Neutrophil (primary cell): ENCODE measurements around the gene SUB1.

Experiments used
- H3K27ac ChIP-seq: fragments of 200-600 bp; sonication (generic); 2 replicates; pipeline ENCODE4 v1.5.1; 2016; ENCODE audit warnings: mild to moderate bottlenecking, moderate library complexity
- H3K27me3 ChIP-seq: fragments of 200-600 bp; sonication (generic); 2 replicates; pipeline ENCODE4 v1.6.0; 2016; ENCODE audit warnings: mild to moderate bottlenecking
- H3K36me3 ChIP-seq: fragments of 200-600 bp; sonication (generic); 2 replicates; pipeline ENCODE4 v1.5.1; 2017
- H3K4me1 ChIP-seq, 2 experiments: fragments of 200-600 bp in 1 of 2; sonication (generic) in 1 of 2; 1 replicate in 1 of 2; 2 replicates in 1 of 2; pipeline versions ENCODE4 v1.5.1 to v1.6.1; 2013 to 2016; ENCODE audit warnings: low read depth in 1 of 2, low read length in 1 of 2, mild to moderate bottlenecking in 1 of 2, moderate library complexity in 1 of 2; ENCODE audit not compliant: control insufficient read depth in 1 of 2, insufficient read depth in 1 of 2
- H3K4me3 ChIP-seq, 2 experiments: fragments of 200-600 bp in 1 of 2; sonication (generic) in 1 of 2; 1 replicate in 1 of 2; 2 replicates in 1 of 2; pipeline ENCODE4 v1.5.1; 2013 to 2016; ENCODE audit warnings: low read depth in 1 of 2, low read length in 1 of 2, mild to moderate bottlenecking in 1 of 2, moderate library complexity in 1 of 2
- H3K9me3 ChIP-seq: fragments of 200-600 bp; sonication (generic); 2 replicates; pipeline ENCODE4 v1.5.1; 2016
- CTCF ChIP-seq: fragments of 200-600 bp; sonication (generic); IDR thresholded peaks from 2 replicates; pipeline ENCODE4 v1.5.1; 2016; ENCODE audit warnings: antibody characterized with exemption

SUB1 gene

GRCh38 chr5:32618962-32619361, 33.6 kb downstream of the SUB1 start:
- Histone ChIP-seq H3K4me3 (no peak overlapping the region), H3K9me3 (no peaks in the 10 kb centered on the region), H3K27ac (no peak overlapping the region), H3K36me3 (no peaks in the 10 kb centered on the region), H3K4me1 (no peaks in the 10 kb centered on the region), H3K27me3 (no peaks in the 10 kb centered on the region)
- no peak for TF ChIP-seq CTCF

GRCh38 chr5:32621256-32621655, 35.9 kb downstream of the SUB1 start:
- Histone ChIP-seq H3K4me1 (no peaks in the 10 kb centered on the region), H3K27ac (no peak overlapping the region), H3K36me3 (no peaks in the 10 kb centered on the region), H3K4me3 (no peak overlapping the region), H3K27me3 (no peaks in the 10 kb centered on the region), H3K9me3 (no peaks in the 10 kb centered on the region)
- no peak for TF ChIP-seq CTCF

- no peaks in the 10 kb centered on the region for H3K9me3 ChIP-seq
- no peaks in the 10 kb centered on the region for H3K36me3 ChIP-seq
- H3K27me3 ChIP-seq, result no peaks in the 10 kb centered on the region
- H3K4me1 ChIP-seq, result no peaks in the 10 kb centered on the region
- H3K4me3 ChIP-seq, result no peak overlapping the region
- no peak for TF ChIP-seq CTCF
- H3K27ac ChIP-seq, result no peak overlapping the region
Measured at GRCh38 chr5:32625106-32625505, 39.7 kb downstream of the SUB1 start.

- Histone ChIP-seq H3K4me3 (no peak overlapping the region), H3K36me3 (no peaks in the 10 kb centered on the region), H3K27me3 (no peaks in the 10 kb centered on the region), H3K4me1 (no peaks in the 10 kb centered on the region), H3K9me3 (no peaks in the 10 kb centered on the region), H3K27ac (no peak overlapping the region)
- TF ChIP-seq CTCF, result no peak
Measured at GRCh38 chr5:32625547-32625946, 40.2 kb downstream of the SUB1 start.

- Histone ChIP-seq H3K4me1 (no peaks in the 10 kb centered on the region), H3K36me3 (no peaks in the 10 kb centered on the region)
- no peak for TF ChIP-seq CTCF
Measured at GRCh38 chr5:32627219-32627870, 42.0 kb downstream of the SUB1 start.

More at GRCh38 chr5:32627219-32627870, 42.0 kb downstream of the SUB1 start:
- Histone ChIP-seq H3K27ac (no peak overlapping the region), H3K27me3 (no peaks in the 10 kb centered on the region), H3K4me3 (no peak overlapping the region), H3K9me3 (no peaks in the 10 kb centered on the region)
